ENCODE results near the gene DNAH17. TPM values are rescaled to one million over a fixed set of nuclear protein-coding genes. Genes with fewer than 3 reads are reported as not detected.

DNAH17 gene
- total RNA-seq, 1 experiment from 2014 or later, result 0.69 TPM

DNA sequence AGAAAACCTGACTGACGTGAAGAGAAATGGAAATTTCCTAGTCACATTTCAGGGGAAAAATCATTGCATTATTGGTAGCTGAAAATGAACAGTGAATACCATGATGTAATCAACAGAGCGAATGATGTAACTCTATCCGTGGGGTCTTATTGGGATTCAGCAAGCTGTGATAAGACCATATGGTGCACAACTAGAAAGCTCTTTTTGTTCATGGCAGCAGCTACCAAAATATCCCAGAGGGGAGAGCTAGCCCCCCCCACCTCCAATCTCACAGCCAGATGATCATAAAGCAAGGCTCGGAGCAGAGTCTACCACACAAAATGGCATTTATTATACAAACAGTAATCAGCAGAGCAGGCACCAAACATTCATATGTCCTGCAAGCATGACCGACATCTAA, 22.2 kb upstream of the DNAH17 start:
- CTCF ChIA-PET, result no interaction called here
- H4K20me1 ChIP-seq (ENCODE audit: insufficient read depth), result no peaks in the 10 kb centered on the region
- BruUV-seq (replicated peaks), result no TSS peak

DNA sequence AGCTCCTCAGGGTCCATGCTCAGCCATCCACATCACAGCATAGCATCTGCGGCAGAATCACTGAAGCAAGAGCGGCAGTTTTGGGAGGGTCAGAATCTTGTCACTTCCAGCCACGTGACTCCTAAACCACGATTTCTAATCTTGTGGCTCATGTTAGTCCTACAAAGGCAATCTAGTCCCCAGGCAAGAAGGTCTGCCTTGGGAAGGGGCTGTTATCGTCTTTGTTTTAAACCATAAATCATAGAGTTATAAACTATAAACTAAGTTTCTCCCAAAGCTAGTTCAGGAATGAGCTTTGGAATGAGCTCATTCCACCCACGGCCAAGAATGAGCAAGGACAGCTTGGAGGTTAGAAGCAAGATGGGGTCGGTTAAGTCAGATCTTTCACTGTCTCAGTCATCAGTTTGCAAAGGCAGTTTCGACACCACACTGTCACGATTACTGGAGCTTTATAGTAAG, 20.8 kb upstream of the DNAH17 start:
- H3K4me2 ChIP-seq (ENCODE audit: low read length), result no peak overlapping the region
- intact Hi-C loops (cut with micrococcal nuclease), result no loop called here
- ChIA-PET POLR2A (no interaction called here), CTCF (interaction anchor here (1.9 kb wide), 1 partner anchor 101 kb away, joined by 7 read pairs; no protein-coding TSS in a partner anchor), RAD21 (ENCODE audit: low non-redundant PET in 1 of 2, low total read pairs in 2 of 2, uncharacterized antibody in 2 of 2, unreplicated experiment in 2 of 2) (no interaction called here)
- H3K4me3 ChIP-seq (replicated peaks in 1 of 2; ENCODE audit: low read depth in 1 of 2, low read length in 2 of 2), result no peak overlapping the region
- H3K9me3 ChIP-seq (ENCODE audit: control insufficient read depth in 1 of 2, insufficient read depth in 1 of 2, low read depth in 1 of 2, low read length in 2 of 2), result no peaks in the 10 kb centered on the region
- H4K20me1 ChIP-seq (ENCODE audit: insufficient read depth), result no peaks in the 10 kb centered on the region
- DNase-seq (ENCODE audit: low read depth, low spot score) (no peak), ATAC-seq (no peak)
- H3K27ac ChIP-seq (ENCODE audit: low read depth, low read length), result no peak overlapping the region
- BruUV-seq (replicated peaks), result no TSS peak
- H3K27me3 ChIP-seq (ENCODE audit: insufficient read depth, low read length), result peaks cover 5% of the 10 kb centered on the region; the same call in 1 of the 2 replicates
- H3K9me2 ChIP-seq (ENCODE audit: insufficient read depth), result no peaks in the 10 kb centered on the region
- H3K36me3 ChIP-seq (ENCODE audit: control insufficient read depth in 1 of 2, insufficient read depth in 2 of 2, low read length in 2 of 2), result no peaks in the 10 kb centered on the region
- H3K9ac ChIP-seq (ENCODE audit: low read length), result no peak overlapping the region
- no peak overlapping the region for H2AFZ ChIP-seq (ENCODE audit: low read depth, low read length, poor library complexity, severe bottlenecking)
- peaks cover 3 to 6% of the 10 kb centered on the region in 2 experiments for H3K4me1 ChIP-seq (ENCODE audit: control insufficient read depth in 1 of 2, insufficient read depth in 2 of 2, low read length in 2 of 2)
- H3K79me2 ChIP-seq (ENCODE audit: insufficient read depth, low read length), result no peaks in the 10 kb centered on the region
- TF ChIP-seq EZH2phosphoT487 (IDR thresholded peaks at IDR 0.05; ENCODE audit: borderline replicate concordance), result no peak
- no peak for TF ChIP-seq SRF (IDR thresholded peaks at IDR 0.05; ENCODE audit: low read depth)
- no peak for TF ChIP-seq YY1 (IDR thresholded peaks at IDR 0.05; ENCODE audit: extremely low read depth, insufficient replicate concordance, low read depth, low read length)
- TF ChIP-seq, protein P1, sequence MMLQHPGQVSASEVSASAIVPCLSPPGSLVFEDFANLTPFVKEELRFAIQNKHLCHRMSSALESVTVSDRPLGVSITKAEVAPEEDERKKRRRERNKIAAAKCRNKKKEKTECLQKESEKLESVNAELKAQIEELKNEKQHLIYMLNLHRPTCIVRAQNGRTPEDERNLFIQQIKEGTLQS (IDR thresholded peaks at IDR 0.05), result no peak
- TF ChIP-seq TCF7L2 (IDR thresholded peaks at IDR 0.05; ENCODE audit: borderline replicate concordance, extremely low read depth, insufficient read depth, insufficient read length), result no peak
- TF ChIP-seq EZH2 (IDR thresholded peaks at IDR 0.05), result no peak
- TF ChIP-seq, protein P2, sequence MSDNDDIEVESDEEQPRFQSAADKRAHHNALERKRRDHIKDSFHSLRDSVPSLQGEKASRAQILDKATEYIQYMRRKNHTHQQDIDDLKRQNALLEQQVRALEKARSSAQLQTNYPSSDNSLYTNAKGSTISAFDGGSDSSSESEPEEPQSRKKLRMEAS (IDR thresholded peaks at IDR 0.05), result no peak
- TF ChIP-seq POLR2AphosphoS5 (IDR thresholded peaks at IDR 0.05; ENCODE audit: low read depth, low read length), result no peak
- TF ChIP-seq, protein P3, sequence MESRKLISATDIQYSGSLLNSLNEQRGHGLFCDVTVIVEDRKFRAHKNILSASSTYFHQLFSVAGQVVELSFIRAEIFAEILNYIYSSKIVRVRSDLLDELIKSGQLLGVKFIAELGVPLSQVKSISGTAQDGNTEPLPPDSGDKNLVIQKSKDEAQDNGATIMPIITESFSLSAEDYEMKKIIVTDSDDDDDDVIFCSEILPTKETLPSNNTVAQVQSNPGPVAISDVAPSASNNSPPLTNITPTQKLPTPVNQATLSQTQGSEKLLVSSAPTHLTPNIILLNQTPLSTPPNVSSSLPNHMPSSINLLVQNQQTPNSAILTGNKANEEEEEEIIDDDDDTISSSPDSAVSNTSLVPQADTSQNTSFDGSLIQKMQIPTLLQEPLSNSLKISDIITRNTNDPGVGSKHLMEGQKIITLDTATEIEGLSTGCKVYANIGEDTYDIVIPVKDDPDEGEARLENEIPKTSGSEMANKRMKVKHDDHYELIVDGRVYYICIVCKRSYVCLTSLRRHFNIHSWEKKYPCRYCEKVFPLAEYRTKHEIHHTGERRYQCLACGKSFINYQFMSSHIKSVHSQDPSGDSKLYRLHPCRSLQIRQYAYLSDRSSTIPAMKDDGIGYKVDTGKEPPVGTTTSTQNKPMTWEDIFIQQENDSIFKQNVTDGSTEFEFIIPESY (IDR thresholded peaks at IDR 0.05; ENCODE audit: extremely low read depth, insufficient replicate concordance, low read length), result no peak

More for the DNA sequence above, 22.2 kb upstream of the DNAH17 start:
- Histone ChIP-seq H3K36me3 (ENCODE audit: control insufficient read depth in 1 of 2, insufficient read depth in 2 of 2, low read length in 2 of 2) (no peaks in the 10 kb centered on the region), H3K9ac (ENCODE audit: low read length) (no peak overlapping the region), H3K79me2 (ENCODE audit: insufficient read depth, low read length) (no peaks in the 10 kb centered on the region), H3K4me2 (ENCODE audit: low read length) (no peak overlapping the region), H3K27ac (ENCODE audit: low read depth, low read length) (no peak overlapping the region), H3K27me3 (ENCODE audit: insufficient read depth, low read length) (peaks cover 5% of the 10 kb centered on the region; the same call in 1 of the 2 replicates), H2AFZ (ENCODE audit: low read depth, low read length, poor library complexity, severe bottlenecking) (no peak overlapping the region), H3K9me3 (ENCODE audit: control insufficient read depth in 1 of 2, insufficient read depth in 1 of 2, low read depth in 1 of 2, low read length in 2 of 2) (no peaks in the 10 kb centered on the region), H3K4me1 (ENCODE audit: control insufficient read depth in 1 of 2, insufficient read depth in 2 of 2, low read length in 2 of 2) (no peaks in the 10 kb centered on the region), H3K4me3 (replicated peaks in 1 of 2; ENCODE audit: low read depth in 1 of 2, low read length in 2 of 2) (no peak overlapping the region), H3K9me2 (ENCODE audit: insufficient read depth) (no peaks in the 10 kb centered on the region)
- DNase-seq (ENCODE audit: low read depth, low spot score) (no peak), ATAC-seq (no peak)
- intact Hi-C loops (cut with micrococcal nuclease), result no loop called here
- ChIA-PET POLR2A (no interaction called here), RAD21 (ENCODE audit: low non-redundant PET in 1 of 2, low total read pairs in 2 of 2, uncharacterized antibody in 2 of 2, unreplicated experiment in 2 of 2) (no interaction called here)
- TF ChIP-seq CEBPB (IDR thresholded peaks at IDR 0.05; ENCODE audit: low read depth), result peak; percentile 37; the same call in 1 of the 2 replicates
- TF ChIP-seq EZH2 (IDR thresholded peaks at IDR 0.05), result no peak
- TF ChIP-seq, protein P3 (IDR thresholded peaks at IDR 0.05; ENCODE audit: extremely low read depth, insufficient replicate concordance, low read length), result no peak

All from HCT116 (cell line).